Esophagus squamous epithelium (tissue), 4 donors: Measurements from ENCODE around the gene AANAT.

Source experiments
- POLR2A ChIP-seq, 4 donors: fragments of 450-650 bp; IDR thresholded peaks; one replicate each; pipeline ENCODE4 v1.6.1; 2017; ENCODE audit warnings: antibody characterized with exemption in 4 of 4, mild to moderate bottlenecking in 4 of 4, moderate library complexity in 3 of 4
- TF ChIP-seq, protein P1 (sequence below), 6 experiments: fragments of 450-650 bp in 4 of 6; fragments of 200-600 bp in 2 of 6; sonication (generic) in 2 of 6; IDR thresholded peaks; one replicate each; pipeline ENCODE4 v1.5.1; 2016 to 2019; ENCODE audit warnings: antibody characterized with exemption in 6 of 6, mild to moderate bottlenecking in 4 of 6, moderate library complexity in 4 of 6

- TF ChIP-seq, protein P1, sequence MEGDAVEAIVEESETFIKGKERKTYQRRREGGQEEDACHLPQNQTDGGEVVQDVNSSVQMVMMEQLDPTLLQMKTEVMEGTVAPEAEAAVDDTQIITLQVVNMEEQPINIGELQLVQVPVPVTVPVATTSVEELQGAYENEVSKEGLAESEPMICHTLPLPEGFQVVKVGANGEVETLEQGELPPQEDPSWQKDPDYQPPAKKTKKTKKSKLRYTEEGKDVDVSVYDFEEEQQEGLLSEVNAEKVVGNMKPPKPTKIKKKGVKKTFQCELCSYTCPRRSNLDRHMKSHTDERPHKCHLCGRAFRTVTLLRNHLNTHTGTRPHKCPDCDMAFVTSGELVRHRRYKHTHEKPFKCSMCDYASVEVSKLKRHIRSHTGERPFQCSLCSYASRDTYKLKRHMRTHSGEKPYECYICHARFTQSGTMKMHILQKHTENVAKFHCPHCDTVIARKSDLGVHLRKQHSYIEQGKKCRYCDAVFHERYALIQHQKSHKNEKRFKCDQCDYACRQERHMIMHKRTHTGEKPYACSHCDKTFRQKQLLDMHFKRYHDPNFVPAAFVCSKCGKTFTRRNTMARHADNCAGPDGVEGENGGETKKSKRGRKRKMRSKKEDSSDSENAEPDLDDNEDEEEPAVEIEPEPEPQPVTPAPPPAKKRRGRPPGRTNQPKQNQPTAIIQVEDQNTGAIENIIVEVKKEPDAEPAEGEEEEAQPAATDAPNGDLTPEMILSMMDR (IDR thresholded peaks at IDR 0.05): no peak
- no peak for TF ChIP-seq POLR2A (IDR thresholded peaks at IDR 0.05)
These were observed 2.8 kb downstream of the AANAT start for GRCh38 chr17:76469991-76470739.
